GM12865 (cell line): ENCODE results near the gene HUS1.

Experiments used
- DNase-seq: peaks from one replicate; pipeline ENCODE4 v3.0.0; 2010; ENCODE audit warnings: low read depth
- H3K4me3 ChIP-seq: 2 replicates; pipeline ENCODE4 v1.5.1; 2011; ENCODE audit warnings: mild to moderate bottlenecking, low read depth, low read length, control low read depth
- CTCF ChIP-seq: IDR thresholded peaks from 2 replicates; pipeline ENCODE4 v1.5.1; 2011; ENCODE audit warnings: low read length, control low read depth, low read depth, inconsistent platforms; ENCODE audit not compliant: insufficient read depth; ENCODE audit errors: missing control alignments

The HUS1 gene

GRCh38 chr7:47979832-47980181 lies 392 bp upstream of the HUS1 start:
- no peak for DNase-seq
- no peak for TF ChIP-seq CTCF
- H3K4me3 ChIP-seq = peak overlapping the region; percentile 97

- peak overlapping the region; percentile 97 for H3K4me3 ChIP-seq
- no peak for TF ChIP-seq CTCF
- no peak for DNase-seq
Observed at GRCh38 chr7:47978790-47979144, 648 bp downstream of the HUS1 start.

GRCh38 chr7:47973739-47974138 lies 5.7 kb downstream of the HUS1 start:
- TF ChIP-seq CTCF = no peak
- no peak overlapping the region for H3K4me3 ChIP-seq
- no peak for DNase-seq

- no peak for DNase-seq
- no peak overlapping the region for H3K4me3 ChIP-seq
- no peak for TF ChIP-seq CTCF
Observed at GRCh38 chr7:47970761-47971160, 8.7 kb downstream of the HUS1 start.

- peak; percentile 86 for TF ChIP-seq CTCF
- DNase-seq = peak; percentile 74
- H3K4me3 ChIP-seq = no peak overlapping the region
Observed at GRCh38 chr7:47968847-47969774, 10.3 kb downstream of the HUS1 start.

- no peak for DNase-seq
- H3K4me3 ChIP-seq = no peak overlapping the region
- TF ChIP-seq CTCF = no peak
Observed at GRCh38 chr7:47967708-47968107, 11.7 kb downstream of the HUS1 start.

- H3K4me3 ChIP-seq = no peak overlapping the region
- no peak for TF ChIP-seq CTCF
- no peak for DNase-seq
Observed at GRCh38 chr7:47967123-47967522, 12.3 kb downstream of the HUS1 start.
